BLaER1 (cell line): ENCODE data around the gene YBX1.
"Not testable (repeated sequence)": the region's sequence is repeated elsewhere in the genome, so short reads cannot be mapped to it uniquely, and the experiment has no call there.

Experiments used
- H3K27ac ChIP-seq: shearing (Covaris generic); formaldehyde crosslinking; 2 replicates; pipeline ENCODE4 v1.8.1; 2022
- H3K27me3 ChIP-seq: shearing (Covaris generic); formaldehyde crosslinking; 2 replicates; pipeline ENCODE4 v1.8.1; 2022
- H3K36me3 ChIP-seq: shearing (Covaris generic); formaldehyde crosslinking; 2 replicates; pipeline ENCODE4 v1.8.1; 2022
- H3K4me1 ChIP-seq: shearing (Covaris generic); formaldehyde crosslinking; 2 replicates; pipeline ENCODE4 v1.8.1; 2022
- H3K4me2 ChIP-seq: shearing (Covaris generic); formaldehyde crosslinking; 2 replicates; pipeline ENCODE4 v1.8.1; 2022
- H3K4me3 ChIP-seq: shearing (Covaris generic); formaldehyde crosslinking; 2 replicates; pipeline ENCODE4 v1.8.1; 2022
- H3K9ac ChIP-seq: shearing (Covaris generic); formaldehyde crosslinking; 2 replicates; pipeline ENCODE4 v1.8.1; 2022
- H3K9me3 ChIP-seq: shearing (Covaris generic); formaldehyde crosslinking; 2 replicates; pipeline ENCODE4 v1.8.1; 2022
- H4K20me1 ChIP-seq: shearing (Covaris generic); formaldehyde crosslinking; 2 replicates; pipeline ENCODE4 v1.8.1; 2022
- Cebpa-rat ChIP-seq: shearing (Covaris generic); IDR thresholded peaks from 2 replicates; pipeline ENCODE4 v1.8.1; 2022

The YBX1 gene

DNA sequence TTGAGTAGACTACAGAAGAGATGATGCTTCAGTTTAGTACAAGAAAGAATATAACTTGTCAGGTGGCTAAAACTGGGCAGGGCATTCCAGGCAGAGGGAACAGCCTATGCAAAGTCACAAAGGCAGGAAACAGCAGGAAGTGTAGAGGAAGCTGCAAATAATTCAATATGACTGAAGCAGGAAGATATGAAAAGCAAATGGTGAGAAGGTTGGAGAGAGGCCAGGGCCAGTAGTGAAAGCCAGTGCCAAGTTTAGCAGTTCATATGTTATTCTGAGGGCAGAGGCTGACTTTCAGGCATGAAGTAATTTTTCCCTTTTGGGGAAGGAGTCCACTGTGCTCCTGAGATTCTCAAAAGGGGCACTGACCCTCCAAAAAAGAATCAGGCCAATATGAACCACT lies 8.0 kb upstream of the YBX1 start:
- H3K36me3 ChIP-seq, result peaks cover 83% of the 10 kb centered on the region

DNA sequence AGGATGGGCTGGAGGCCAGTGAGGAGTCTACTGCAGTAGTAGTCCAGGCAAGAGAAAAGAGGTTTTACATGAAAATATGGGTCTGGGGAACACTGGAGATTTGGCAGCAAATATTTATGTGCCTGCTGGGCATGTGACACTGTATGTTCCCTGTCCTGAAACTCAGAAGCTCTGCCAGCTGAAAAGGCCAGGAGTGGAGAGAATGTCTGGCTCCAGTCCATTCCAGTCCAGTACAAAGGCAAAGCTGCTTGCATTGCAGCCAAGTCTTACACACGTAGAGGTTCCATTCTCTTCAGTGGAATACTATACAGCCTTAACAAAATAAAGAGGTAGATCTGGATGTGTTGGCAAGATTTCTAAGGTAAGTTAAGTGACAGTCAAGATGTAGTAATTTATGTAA lies 7.5 kb upstream of the YBX1 start:
- Histone ChIP-seq H3K4me1 (peaks cover 11% of the 10 kb centered on the region; the same call in 1 of the 2 replicates), H3K36me3 (peaks cover 79% of the 10 kb centered on the region), H3K4me2 (no peak overlapping the region), H3K27ac (no peak overlapping the region), H3K4me3 (no peak overlapping the region), H3K9me3 (no peaks in the 10 kb centered on the region), H3K9ac (no peak overlapping the region), H4K20me1 (no peaks in the 10 kb centered on the region), H3K27me3 (no peaks in the 10 kb centered on the region)
- TF ChIP-seq Cebpa-rat, result no peak

More for the DNA sequence above, 8.0 kb upstream of the YBX1 start:
- no peak for TF ChIP-seq Cebpa-rat
- Histone ChIP-seq H3K9ac (no peak overlapping the region), H3K4me1 (peaks cover 8% of the 10 kb centered on the region; the same call in 1 of the 2 replicates), H3K27me3 (no peaks in the 10 kb centered on the region), H3K27ac (no peak overlapping the region), H3K4me3 (no peak overlapping the region), H3K9me3 (no peaks in the 10 kb centered on the region), H4K20me1 (no peaks in the 10 kb centered on the region), H3K4me2 (no peak overlapping the region)

DNA sequence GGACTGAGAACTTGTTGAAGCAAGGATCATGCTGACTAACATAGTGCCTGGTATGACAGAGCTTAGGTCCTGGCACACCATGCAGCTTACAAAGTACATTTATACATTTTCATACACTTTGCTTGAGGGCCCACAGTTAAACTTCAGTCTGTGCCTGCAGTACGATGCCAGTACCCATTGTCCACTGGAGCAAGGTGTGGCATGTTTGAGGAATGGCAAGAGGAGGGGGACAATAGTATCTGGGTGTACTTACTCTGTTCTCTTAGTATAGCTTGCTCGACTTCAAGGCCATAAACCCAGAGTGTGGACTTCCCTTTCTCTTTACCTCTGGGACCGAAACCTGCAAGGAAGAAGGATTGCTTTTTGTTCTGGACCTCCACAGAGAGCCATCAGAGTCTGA lies 6.8 kb upstream of the YBX1 start:
- peaks cover 71% of the 10 kb centered on the region for H3K36me3 ChIP-seq
- no peaks in the 10 kb centered on the region for H3K27me3 ChIP-seq
- H3K9ac ChIP-seq, result no peak overlapping the region
- no peak overlapping the region for H3K27ac ChIP-seq
- TF ChIP-seq Cebpa-rat, result no peak
- peaks cover 19% of the 10 kb centered on the region for H3K4me1 ChIP-seq
- no peak overlapping the region for H3K4me2 ChIP-seq
- H3K9me3 ChIP-seq, result no peaks in the 10 kb centered on the region
- no peaks in the 10 kb centered on the region for H4K20me1 ChIP-seq
- H3K4me3 ChIP-seq, result no peak overlapping the region

DNA sequence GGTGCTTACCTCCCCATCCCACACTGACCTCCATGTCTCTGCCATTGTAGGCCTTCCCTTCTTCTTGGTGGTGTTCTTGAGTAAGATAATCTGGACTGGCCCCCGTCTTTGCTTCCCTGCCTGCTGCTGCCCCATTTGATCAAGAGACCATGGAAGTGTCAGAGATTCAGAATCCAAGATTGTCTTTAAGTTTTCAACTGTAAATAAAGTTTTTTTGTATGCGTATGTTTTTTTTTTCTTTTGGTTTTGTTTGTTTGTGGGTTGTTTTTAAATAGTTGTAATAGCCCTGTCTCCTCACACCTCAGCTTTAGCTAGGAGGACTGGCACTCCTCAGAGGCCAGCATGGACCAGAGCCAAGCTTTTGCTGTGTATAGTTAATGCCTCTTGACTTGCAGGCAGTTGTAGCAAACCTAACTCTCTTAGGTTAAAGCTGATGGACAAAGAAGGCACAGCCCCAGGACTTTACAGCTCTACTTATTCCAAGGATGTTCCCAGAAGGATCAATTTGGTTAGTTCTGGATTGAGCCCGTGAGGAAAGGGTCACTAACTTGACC lies 5.6 kb upstream of the YBX1 start:
- Histone ChIP-seq H3K4me3 (no peak overlapping the region), H3K4me2 (no peak overlapping the region), H3K36me3 (peaks cover 59% of the 10 kb centered on the region), H3K9me3 (no peaks in the 10 kb centered on the region), H4K20me1 (no peaks in the 10 kb centered on the region), H3K27ac (no peak overlapping the region), H3K27me3 (no peaks in the 10 kb centered on the region), H3K4me1 (peaks cover 28% of the 10 kb centered on the region), H3K9ac (no peak overlapping the region)
- TF ChIP-seq Cebpa-rat, result no peak

DNA sequence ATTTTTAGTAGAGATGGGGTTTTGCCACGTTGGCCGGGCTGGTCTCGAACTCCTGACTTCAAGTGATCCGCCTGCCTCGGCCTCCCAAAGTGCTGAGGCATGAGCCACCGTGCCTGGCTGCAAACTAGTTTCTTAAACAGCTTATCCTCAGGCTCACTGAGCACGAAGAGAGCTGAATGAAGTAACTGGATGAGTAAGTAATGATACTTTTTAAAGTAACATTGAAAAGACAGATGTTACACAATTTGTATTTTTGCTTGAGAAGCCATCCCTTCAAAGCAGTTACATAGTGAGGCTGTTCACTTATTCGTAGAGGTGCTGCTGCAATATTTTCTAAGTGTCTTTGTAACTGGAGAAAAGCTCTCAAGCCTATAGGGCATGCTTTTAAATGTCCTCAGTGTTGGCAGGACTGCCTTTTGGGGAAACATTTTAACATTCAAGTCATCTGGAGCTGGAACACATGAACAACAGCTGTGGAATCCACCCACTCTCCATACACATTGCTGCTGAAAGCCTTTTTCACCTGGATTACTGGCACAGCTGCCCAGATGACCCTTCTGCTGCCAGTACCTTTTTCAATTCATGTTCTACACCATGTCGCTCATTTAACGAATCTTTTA lies 2.7 kb upstream of the YBX1 start:
- H3K9ac ChIP-seq, result peak overlapping the region; percentile 25; the same call in 1 of the 2 replicates
- peak overlapping the region; percentile 95; the same call in 1 of the 2 replicates for H3K4me2 ChIP-seq
- peaks cover 43% of the 10 kb centered on the region for H3K36me3 ChIP-seq
- peaks cover 17% of the 10 kb centered on the region for H4K20me1 ChIP-seq
- no peaks in the 10 kb centered on the region for H3K27me3 ChIP-seq
- H3K27ac ChIP-seq, result no peak overlapping the region
- no peaks in the 10 kb centered on the region for H3K9me3 ChIP-seq
- H3K4me3 ChIP-seq, result no peak overlapping the region
- TF ChIP-seq Cebpa-rat, result no peak
- H3K4me1 ChIP-seq, result peaks cover 36% of the 10 kb centered on the region

DNA sequence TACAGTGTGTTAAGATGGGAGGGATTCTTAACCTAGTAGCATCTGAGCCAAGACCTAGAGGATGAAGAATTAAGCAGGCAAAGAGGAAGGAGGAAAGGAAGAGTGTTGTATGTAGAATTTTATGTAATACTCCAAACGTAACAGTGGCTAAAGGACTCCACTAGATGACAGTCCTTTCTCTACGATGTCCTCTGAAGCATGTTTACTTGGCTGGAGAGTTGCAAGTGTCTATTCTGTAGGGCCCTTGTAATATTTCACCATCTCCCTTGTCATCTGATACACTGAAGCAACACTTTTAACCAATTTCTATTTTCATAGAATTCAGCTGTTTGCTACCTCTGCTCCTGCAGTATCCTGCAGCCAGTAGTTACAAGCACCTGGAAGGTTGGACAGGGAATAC lies 2.2 kb upstream of the YBX1 start:
- Histone ChIP-seq H3K9me3 (no peaks in the 10 kb centered on the region), H3K9ac (peak overlapping the region; percentile 25; the same call in 1 of the 2 replicates), H4K20me1 (peaks cover 23% of the 10 kb centered on the region), H3K27ac (no peak overlapping the region), H3K36me3 (peaks cover 43% of the 10 kb centered on the region), H3K4me3 (no peak overlapping the region), H3K4me2 (peak overlapping the region; percentile 95), H3K27me3 (no peaks in the 10 kb centered on the region), H3K4me1 (peaks cover 42% of the 10 kb centered on the region)
- no peak for TF ChIP-seq Cebpa-rat

DNA sequence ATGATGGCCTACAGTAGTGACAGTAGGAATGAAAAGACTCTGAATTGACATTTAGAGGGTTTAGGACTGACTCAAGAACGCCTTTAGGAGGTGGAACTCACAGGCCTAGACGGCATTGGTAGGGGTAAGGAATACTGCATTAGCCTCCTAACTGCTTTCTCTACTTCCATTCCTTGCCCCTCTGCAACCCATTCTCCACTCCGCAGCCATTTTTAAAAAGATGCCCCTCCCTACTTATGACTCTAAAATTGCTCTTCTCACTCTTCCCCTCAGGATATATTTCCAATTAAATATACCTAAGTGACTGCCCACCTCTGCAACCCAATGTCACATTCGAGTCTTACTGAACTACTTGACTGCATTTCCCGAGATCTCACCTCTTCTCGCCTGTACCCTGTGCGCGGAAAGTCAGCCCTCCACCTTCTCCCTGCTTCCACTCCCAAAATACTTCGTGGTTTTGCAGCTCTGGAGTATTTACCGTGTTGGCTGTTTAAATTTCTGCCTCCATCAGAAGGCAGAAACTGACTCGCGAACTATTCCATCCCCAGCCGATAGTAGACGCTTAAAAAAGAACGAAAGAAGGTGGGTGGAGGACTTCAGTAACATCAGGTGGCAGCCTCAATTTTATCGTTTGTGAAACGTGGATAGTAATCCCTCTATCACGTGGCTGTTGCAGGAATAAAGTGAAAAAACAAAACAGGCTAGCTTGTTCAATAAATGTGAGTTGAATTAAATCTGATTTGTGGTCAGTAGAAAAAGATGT lies 1.1 kb upstream of the YBX1 start:
- Histone ChIP-seq H3K27me3 (no peaks in the 10 kb centered on the region), H3K27ac (peak overlapping the region; percentile 94), H3K4me3 (peak overlapping the region; percentile 93), H3K4me1 (peaks cover 44% of the 10 kb centered on the region), H3K9me3 (no peaks in the 10 kb centered on the region), H4K20me1 (peaks cover 33% of the 10 kb centered on the region), H3K9ac (peak overlapping the region; percentile 95), H3K36me3 (peaks cover 42% of the 10 kb centered on the region), H3K4me2 (peak overlapping the region; percentile 95)
- no peak for TF ChIP-seq Cebpa-rat

DNA sequence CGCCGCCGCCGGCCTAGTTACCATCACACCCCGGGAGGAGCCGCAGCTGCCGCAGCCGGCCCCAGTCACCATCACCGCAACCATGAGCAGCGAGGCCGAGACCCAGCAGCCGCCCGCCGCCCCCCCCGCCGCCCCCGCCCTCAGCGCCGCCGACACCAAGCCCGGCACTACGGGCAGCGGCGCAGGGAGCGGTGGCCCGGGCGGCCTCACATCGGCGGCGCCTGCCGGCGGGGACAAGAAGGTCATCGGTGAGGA lies 193 bp downstream of the YBX1 start:
- peak overlapping the region; percentile 91 for H3K27ac ChIP-seq

DNA sequence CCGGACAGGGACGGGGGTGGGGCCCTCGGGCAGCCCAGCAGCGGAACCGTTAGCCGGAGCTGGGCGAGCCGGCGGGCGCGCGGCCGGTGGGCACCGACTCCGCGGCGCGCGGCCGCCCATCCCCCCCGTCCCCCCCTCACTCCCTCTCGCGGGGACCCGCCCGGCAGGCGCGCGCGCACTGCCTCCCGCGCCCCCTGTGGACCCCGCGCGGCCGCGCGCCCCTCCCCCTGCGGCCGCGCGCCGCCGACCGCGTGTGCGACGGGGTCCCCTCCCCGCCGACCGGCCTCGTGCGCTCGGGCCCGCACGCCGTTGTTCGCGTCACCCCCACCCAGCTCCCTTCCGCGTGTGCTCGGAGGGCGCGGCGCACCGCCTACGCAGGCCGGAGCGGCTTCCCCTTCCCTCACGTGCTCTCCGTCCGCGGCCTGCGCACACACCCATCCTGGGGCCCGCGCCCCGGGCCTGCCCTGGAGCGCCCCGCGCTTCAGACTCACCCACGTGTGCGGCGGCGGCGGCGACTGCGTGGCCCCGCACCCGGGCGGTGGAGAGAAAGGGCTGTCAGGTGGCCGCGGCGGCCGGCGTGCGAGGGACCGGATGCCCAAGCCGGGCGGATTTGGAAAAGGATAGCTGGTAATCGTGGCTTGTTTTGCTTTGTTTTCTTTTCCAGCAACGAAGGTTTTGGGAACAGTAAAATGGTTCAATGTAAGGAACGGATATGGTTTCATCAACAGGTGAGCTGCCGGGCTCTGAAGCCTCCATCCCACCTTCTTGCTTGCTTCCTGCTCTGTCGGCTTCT lies 717 bp downstream of the YBX1 start:
- Histone ChIP-seq H3K36me3 (peaks cover 45% of the 10 kb centered on the region), H3K4me2 (peak overlapping the region; percentile 89), H3K9ac (peak overlapping the region; percentile 95), H3K27me3 (no peaks in the 10 kb centered on the region), H3K4me1 (peaks cover 62% of the 10 kb centered on the region), H4K20me1 (peaks cover 52% of the 10 kb centered on the region), H3K4me3 (peak overlapping the region; percentile 93), H3K9me3 (no peaks in the 10 kb centered on the region), H3K27ac (peak overlapping the region; percentile 91)
- TF ChIP-seq Cebpa-rat, result no peak

More for the DNA sequence above, 193 bp downstream of the YBX1 start:
- peaks cover 44% of the 10 kb centered on the region for H3K36me3 ChIP-seq
- peaks cover 46% of the 10 kb centered on the region for H4K20me1 ChIP-seq
- peak overlapping the region; percentile 93 for H3K4me3 ChIP-seq
- peaks cover 56% of the 10 kb centered on the region for H3K4me1 ChIP-seq
- H3K9me3 ChIP-seq, H3K27me3 ChIP-seq, H3K4me2 ChIP-seq: not testable (repeated sequence)
- H3K9ac ChIP-seq, result peak overlapping the region; percentile 95
